LNCaP clone FGC (cell line): ENCODE results near the gene PPP6C.

Experiments
- DNase-seq: peaks from one replicate; pipeline ENCODE4 v3.0.0-alpha.2; 2011; ENCODE audit warnings: low read depth
- H3K4me3 ChIP-seq: 2 replicates; pipeline ENCODE4 v1.5.1; 2011; ENCODE audit warnings: mild to moderate bottlenecking, low read depth, low read length, control low read depth
- TF ChIP-seq, protein P1 (sequence below): IDR thresholded peaks from 2 replicates; pipeline ENCODE4 v1.5.1; 2012; ENCODE audit warnings: mild to moderate bottlenecking; ENCODE audit not compliant: control insufficient read depth, insufficient read depth; ENCODE audit errors: extremely low read depth

The PPP6C gene

DNA sequence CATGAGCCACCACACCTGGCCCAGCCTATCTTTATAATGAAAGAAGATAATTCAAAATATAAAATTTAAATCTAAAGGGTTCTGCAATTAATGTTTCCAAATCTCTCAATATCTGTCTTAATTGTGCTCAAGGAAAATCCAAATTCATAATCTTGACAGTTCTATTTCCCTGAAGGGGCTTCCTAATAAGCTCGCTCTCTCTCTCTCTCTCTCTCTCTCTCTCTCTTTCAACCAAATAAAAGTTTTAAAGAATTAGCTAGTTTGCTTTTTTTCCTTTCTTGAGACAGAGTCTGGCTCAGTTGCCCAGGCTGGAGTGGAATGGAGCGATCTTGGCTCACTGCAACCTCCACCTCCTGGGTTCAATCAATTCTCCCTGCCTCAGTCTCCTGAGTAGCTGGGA, 33.1 kb downstream of the PPP6C start:
- H3K4me3 ChIP-seq: no peak overlapping the region
- TF ChIP-seq, protein P1, sequence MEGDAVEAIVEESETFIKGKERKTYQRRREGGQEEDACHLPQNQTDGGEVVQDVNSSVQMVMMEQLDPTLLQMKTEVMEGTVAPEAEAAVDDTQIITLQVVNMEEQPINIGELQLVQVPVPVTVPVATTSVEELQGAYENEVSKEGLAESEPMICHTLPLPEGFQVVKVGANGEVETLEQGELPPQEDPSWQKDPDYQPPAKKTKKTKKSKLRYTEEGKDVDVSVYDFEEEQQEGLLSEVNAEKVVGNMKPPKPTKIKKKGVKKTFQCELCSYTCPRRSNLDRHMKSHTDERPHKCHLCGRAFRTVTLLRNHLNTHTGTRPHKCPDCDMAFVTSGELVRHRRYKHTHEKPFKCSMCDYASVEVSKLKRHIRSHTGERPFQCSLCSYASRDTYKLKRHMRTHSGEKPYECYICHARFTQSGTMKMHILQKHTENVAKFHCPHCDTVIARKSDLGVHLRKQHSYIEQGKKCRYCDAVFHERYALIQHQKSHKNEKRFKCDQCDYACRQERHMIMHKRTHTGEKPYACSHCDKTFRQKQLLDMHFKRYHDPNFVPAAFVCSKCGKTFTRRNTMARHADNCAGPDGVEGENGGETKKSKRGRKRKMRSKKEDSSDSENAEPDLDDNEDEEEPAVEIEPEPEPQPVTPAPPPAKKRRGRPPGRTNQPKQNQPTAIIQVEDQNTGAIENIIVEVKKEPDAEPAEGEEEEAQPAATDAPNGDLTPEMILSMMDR: no peak
- DNase-seq: no peak

DNA sequence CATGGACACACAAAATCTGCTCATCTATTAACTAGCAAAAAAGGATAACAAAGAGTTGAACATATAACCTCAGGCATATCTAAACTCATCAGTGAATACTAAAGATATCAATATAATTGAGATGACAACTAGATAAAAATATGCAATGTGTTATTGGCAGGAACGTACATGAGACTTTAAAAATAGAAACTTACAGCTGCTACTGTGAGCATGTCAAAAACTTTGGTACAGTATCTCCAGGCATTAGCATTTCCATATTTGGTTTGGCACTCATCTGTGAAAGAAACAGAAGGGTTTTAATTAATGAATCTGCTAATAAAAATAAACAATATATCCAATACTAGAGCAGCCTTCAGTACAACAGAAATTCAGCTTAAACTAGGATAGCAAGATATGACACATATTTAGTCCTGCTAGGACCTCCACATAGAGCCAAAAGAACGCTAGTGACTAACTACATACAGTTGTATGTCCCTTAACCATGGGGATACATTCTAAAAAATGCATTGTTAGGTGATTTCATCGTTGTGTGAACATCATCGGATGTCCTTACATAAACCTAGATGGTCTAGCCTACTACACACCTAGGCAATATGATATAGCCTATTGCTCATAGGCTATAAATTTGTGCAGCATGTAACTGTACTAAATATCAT, 35.8 kb downstream of the PPP6C start:
- no peak overlapping the region for H3K4me3 ChIP-seq
- DNase-seq: no peak

DNA sequence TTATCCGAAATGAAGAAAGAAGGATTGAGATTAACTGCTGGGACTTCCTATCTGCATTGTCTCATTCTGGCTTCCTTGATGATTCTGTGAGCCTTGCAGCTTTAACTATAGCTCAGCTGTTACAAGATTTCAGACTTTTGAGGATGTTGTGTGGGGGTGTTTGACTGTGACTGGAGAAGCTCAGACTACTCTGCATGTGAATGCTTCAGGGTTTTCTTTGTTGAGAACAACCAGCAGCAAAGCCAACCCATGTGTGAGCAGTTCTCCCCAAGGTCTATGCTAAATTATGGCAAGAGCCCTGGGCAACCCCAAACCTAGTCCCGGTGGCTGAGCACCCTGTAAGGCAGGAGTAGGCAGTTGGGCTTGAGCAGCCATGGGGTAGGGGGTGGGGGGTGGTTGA, 37.9 kb downstream of the PPP6C start:
- TF ChIP-seq, protein P1: no peak
- DNase-seq: no peak

More for the DNA sequence above, 35.8 kb downstream of the PPP6C start:
- TF ChIP-seq, protein P1: no peak

DNA sequence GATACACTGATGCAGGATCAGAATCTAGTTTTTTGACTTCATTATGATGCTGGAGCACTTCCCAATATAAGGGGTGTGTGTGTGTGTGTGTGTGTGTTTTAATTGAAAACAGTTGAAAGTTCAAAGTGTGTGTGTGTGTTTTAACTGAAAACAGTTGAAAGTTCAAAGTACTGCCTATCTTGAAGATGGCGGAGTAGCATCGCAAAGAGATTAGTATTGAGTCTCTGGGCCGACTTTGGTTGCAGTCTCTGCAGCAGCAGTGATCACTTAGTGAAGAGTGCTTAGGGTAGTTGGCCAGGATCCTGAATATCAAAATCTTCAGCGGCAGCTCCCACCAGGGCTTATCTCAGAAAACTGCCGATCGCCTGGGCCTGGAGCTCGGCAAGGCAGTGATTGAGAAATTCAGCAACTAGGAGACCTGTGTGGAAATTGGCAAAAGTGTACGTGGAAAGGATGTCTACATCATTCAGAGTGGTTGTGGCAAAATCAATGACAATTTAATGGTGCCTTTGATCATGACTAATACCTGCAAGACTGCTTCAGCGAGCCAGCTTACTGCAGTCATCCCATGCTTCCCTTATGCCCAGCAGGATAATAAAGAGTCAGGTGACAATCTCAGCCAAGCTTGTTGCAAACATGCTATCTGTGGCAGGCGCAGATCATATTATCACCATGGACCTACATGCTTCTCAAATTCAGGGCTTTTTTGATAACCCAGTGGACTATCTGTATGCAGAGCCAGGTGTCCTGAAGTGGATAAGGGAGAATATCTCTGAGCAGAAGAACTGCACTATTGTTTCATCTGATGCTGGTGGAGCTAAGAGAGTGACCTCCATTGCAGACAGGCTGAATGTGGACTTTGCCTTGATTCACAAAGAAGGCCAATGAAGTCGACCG, 39.0 kb downstream of the PPP6C start:
- no peak overlapping the region for H3K4me3 ChIP-seq
- TF ChIP-seq, protein P1: no peak
- DNase-seq: no peak

More for the DNA sequence above, 37.9 kb downstream of the PPP6C start:
- H3K4me3 ChIP-seq: no peak overlapping the region

DNA sequence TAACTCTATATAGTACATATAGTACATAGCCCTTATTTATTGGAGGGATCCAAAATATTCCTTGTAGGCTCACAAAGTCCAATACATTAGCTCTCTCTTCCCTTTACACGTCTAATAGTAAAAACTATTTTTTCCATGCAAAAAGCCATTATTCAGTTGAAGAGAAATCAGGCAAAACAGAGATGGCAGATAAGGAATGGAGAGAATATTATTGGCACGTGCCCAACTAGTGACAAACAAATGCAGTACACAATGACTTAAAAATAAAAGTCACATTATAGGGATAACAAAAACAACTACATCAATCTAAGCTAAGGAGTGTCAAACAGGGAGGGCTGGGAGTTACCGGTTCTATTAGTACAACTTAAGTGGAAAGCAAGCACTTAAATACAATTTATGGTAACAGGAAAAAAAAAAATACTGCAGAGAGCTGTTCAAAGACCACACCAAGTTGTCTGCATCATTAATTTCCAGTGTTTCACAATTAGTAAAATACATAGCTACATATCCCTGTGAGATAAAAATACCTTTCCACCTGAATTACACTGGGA, 42.1 kb downstream of the PPP6C start:
- DNase-seq: no peak
- TF ChIP-seq, protein P1: no peak
- no peak overlapping the region for H3K4me3 ChIP-seq

DNA sequence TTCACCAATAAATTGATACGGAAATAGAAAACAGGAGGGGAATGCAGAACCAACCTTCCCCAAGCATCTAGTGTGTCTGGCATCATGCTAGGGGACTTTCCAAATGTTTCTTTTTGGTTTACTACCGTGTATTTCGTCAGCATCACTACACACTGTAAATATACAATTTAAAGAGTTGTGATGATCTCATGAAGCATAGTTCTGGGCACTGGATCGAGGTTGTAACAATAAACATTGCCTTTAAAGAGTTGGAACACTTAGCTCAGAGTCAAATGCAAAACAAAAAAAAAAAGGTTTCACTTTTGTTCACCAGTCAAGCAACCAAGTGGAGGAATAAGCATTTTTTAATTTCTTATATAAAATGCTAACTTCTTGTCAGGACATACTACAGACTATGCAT, 43.4 kb downstream of the PPP6C start:
- TF ChIP-seq, protein P1: no peak
- DNase-seq: peak; percentile 54
- H3K4me3 ChIP-seq: no peak overlapping the region
